ENCODE results near the gene CDH4.

GRCh38 chr20:61771805-61772350, 519.8 kb downstream of the CDH4 start:
- TF ChIP-seq, protein P1, sequence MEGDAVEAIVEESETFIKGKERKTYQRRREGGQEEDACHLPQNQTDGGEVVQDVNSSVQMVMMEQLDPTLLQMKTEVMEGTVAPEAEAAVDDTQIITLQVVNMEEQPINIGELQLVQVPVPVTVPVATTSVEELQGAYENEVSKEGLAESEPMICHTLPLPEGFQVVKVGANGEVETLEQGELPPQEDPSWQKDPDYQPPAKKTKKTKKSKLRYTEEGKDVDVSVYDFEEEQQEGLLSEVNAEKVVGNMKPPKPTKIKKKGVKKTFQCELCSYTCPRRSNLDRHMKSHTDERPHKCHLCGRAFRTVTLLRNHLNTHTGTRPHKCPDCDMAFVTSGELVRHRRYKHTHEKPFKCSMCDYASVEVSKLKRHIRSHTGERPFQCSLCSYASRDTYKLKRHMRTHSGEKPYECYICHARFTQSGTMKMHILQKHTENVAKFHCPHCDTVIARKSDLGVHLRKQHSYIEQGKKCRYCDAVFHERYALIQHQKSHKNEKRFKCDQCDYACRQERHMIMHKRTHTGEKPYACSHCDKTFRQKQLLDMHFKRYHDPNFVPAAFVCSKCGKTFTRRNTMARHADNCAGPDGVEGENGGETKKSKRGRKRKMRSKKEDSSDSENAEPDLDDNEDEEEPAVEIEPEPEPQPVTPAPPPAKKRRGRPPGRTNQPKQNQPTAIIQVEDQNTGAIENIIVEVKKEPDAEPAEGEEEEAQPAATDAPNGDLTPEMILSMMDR (IDR thresholded peaks at IDR 0.05 in 8 of 11, conservative IDR thresholded peaks at IDR 0.05 in 3 of 11): no peak
- TF ChIP-seq POLR2A (IDR thresholded peaks at IDR 0.05): no peak
